Ectodermal cell (in vitro differentiated cells): ENCODE results near the gene TASOR2.

Source experiments
- H3K27ac ChIP-seq: 2 replicates; pipeline ENCODE4 v1.7.0; 2013; ENCODE audit warnings: mild to moderate bottlenecking, low read depth, low read length; ENCODE audit not compliant: insufficient read depth, poor library complexity, severe bottlenecking
- H3K27me3 ChIP-seq: 2 replicates; pipeline ENCODE4 v1.7.0; 2013; ENCODE audit warnings: mild to moderate bottlenecking, low read length; ENCODE audit not compliant: insufficient read depth, control insufficient read depth, poor library complexity, severe bottlenecking
- H3K36me3 ChIP-seq: one replicate; pipeline ENCODE4 v1.7.0; 2013; ENCODE audit warnings: low read length; ENCODE audit not compliant: control insufficient read depth, insufficient read depth
- H3K4me1 ChIP-seq: one replicate; pipeline ENCODE4 v1.7.0; 2013; ENCODE audit warnings: low read length; ENCODE audit not compliant: control insufficient read depth, insufficient read depth
- H3K4me3 ChIP-seq: 2 replicates; pipeline ENCODE4 v1.7.0; 2013; ENCODE audit warnings: low read depth, low read length, control low read depth; ENCODE audit not compliant: insufficient read depth
- H3K9me3 ChIP-seq: 2 replicates; pipeline ENCODE4 v1.7.0; 2013; ENCODE audit warnings: mild to moderate bottlenecking, low read length, moderate library complexity; ENCODE audit not compliant: control insufficient read depth
- WGBS, 2 experiments: methylation state at CpG; one replicate each; pipeline ENCODE4 v1.1.7; 2013; ENCODE audit warnings: missing lambda C conversion rate in 2 of 2; 5-methylcytosine and 5-hydroxymethylcytosine counted together

TASOR2 gene

DNA sequence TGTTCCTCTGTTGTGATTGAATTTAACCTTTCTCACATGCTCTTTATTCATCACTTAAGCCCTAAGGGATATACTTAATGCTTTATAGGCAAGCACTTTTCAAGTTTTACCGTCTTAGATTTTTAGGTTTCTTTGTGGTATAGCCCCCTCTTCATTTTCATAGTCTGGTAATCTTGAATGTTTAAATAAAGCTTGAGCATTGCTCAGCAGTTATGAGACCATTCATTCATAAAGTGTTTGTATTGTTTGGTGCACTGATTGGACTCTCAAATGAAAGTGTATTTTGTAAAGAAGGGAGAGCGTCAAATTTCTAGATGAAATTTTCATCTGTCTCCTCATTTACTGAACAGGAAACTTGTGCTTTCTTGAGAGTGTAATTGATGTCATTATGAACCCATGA lies 25.2 kb downstream of the TASOR2 start:
- WGBS, 2 experiments = 66 to 97% methylated on average over 2 of the region's 2 CpGs
- H3K36me3 ChIP-seq = no peaks in the 10 kb centered on the region
- H3K9me3 ChIP-seq = no peaks in the 10 kb centered on the region
- H3K27ac ChIP-seq = no peak overlapping the region
- no peak overlapping the region for H3K4me3 ChIP-seq
- H3K27me3 ChIP-seq = no peaks in the 10 kb centered on the region
- H3K4me1 ChIP-seq = no peaks in the 10 kb centered on the region

DNA sequence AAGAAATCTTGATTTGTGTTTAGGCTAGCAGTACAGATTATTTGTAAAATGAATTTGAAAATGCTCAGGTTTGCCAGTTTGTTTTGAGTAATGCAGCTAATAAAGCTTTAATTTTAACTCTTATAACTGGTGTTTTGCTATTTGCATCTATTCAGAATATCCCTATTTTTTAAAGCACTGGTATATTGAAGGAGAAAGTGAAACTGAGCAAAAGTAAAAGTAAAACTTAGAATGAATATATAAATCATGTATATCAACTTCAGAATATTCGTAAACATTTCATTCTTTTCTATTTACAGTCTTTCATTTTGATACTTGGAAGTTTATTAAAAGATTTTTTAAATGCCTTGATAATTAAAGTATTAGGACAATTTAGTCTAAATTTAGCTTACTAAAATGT lies 26.2 kb downstream of the TASOR2 start:
- H3K36me3 ChIP-seq = no peaks in the 10 kb centered on the region
- H3K27ac ChIP-seq = no peak overlapping the region
- no peaks in the 10 kb centered on the region for H3K4me1 ChIP-seq
- no CpG with 5 or more reads among the region's 1 CpG for WGBS, 2 experiments
- no peak overlapping the region for H3K4me3 ChIP-seq
- no peaks in the 10 kb centered on the region for H3K9me3 ChIP-seq
- H3K27me3 ChIP-seq = no peaks in the 10 kb centered on the region

DNA sequence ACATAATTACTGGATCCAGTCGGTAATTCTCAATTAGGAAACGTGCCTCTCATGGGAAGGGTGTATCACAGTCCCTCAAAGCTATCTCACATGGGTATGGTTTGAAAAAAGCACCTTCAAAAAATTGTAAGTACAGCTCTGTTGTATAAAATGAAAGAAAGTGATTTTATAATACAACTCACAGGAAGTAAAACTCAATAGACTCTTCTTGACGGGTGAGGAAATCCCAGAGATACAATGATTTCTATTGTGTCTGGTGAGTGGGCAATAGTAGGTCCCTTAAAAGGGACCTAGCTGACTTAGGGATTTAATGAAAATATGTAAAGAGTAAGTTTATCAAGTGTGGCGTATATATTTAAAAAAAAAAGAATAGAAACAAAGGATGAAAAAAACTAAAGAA lies 27.0 kb downstream of the TASOR2 start:
- 86 to 90% methylated on average over 4 of the region's 4 CpGs for WGBS, 2 experiments
- Histone ChIP-seq H3K4me3 (no peak overlapping the region), H3K4me1 (no peaks in the 10 kb centered on the region), H3K9me3 (no peaks in the 10 kb centered on the region), H3K27ac (no peak overlapping the region), H3K27me3 (no peaks in the 10 kb centered on the region), H3K36me3 (no peaks in the 10 kb centered on the region)

DNA sequence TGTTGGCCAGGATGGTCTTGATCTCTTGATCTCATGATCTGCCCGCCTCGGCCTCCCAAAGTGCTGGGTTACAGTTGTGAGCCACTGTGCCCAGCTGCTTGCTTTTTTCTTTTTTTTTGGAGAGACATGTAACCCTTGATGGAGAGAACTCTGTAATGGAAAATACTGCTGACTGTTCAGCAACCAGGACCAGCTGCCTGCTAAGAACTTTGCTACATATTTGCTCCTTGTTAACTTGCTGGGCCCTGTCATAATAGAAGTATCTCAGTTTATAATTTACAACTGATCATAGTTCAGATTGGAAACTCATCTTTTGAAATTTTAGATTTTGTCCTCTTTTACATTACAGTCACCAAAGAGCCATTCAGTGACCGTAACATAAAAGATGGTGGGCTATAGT lies 34.9 kb downstream of the TASOR2 start:
- H3K36me3 ChIP-seq = no peaks in the 10 kb centered on the region
- no peak overlapping the region for H3K27ac ChIP-seq
- H3K27me3 ChIP-seq = no peaks in the 10 kb centered on the region
- 93 to 95% methylated on average over 3 of the region's 3 CpGs for WGBS, 2 experiments
- no peak overlapping the region for H3K4me3 ChIP-seq
- H3K4me1 ChIP-seq = no peaks in the 10 kb centered on the region
- H3K9me3 ChIP-seq = no peaks in the 10 kb centered on the region

DNA sequence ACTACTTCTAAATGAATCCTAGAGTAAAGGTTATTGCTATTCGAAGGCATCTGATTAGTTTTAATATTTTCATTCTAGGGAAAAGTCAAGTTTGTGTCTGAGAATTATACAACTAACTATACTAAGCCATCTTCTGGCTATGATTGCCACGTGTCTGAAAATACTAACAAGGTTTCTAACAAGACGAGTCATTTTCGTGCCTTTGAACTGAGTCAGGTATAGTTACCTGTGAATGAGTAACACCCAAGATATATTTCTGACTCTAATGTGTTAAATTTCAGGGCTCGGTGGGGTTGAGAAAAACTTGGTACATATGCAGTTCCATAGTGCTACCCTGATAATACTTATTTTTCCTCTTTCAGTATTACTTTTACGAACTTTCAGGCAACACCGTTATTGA lies 35.5 kb downstream of the TASOR2 start:
- WGBS, 2 experiments = 92 to 99% methylated on average over 6 of the region's 7 CpGs
- no peaks in the 10 kb centered on the region for H3K36me3 ChIP-seq
- no peak overlapping the region for H3K27ac ChIP-seq
- H3K4me3 ChIP-seq = no peak overlapping the region
- H3K9me3 ChIP-seq = no peaks in the 10 kb centered on the region
- no peaks in the 10 kb centered on the region for H3K4me1 ChIP-seq
- no peaks in the 10 kb centered on the region for H3K27me3 ChIP-seq

DNA sequence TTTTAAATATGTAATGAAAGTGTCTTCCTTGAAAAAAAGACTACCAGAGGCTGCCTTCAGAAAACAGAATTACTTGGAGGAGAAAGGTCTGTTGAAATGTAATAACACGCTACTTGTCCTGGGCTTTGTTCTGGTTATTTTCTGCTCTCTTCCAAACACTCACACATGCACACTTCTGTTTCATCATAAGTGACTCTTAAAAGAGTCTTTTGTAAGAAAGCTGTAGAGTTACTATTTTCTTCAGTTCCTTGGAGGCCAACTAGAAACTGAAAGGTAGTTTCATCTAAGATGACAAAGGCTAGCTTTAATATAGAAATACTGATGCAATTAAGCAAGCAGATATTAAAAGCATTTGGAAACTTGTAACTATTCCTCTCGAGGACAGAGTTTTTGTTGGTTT lies 39.1 kb downstream of the TASOR2 start:
- Histone ChIP-seq H3K36me3 (no peaks in the 10 kb centered on the region), H3K4me1 (no peaks in the 10 kb centered on the region), H3K4me3 (no peak overlapping the region), H3K27me3 (no peaks in the 10 kb centered on the region), H3K9me3 (no peaks in the 10 kb centered on the region), H3K27ac (no peak overlapping the region)
- 91 to 100% methylated on average over 1 to 2 of the region's 2 CpGs for WGBS, 2 experiments

DNA sequence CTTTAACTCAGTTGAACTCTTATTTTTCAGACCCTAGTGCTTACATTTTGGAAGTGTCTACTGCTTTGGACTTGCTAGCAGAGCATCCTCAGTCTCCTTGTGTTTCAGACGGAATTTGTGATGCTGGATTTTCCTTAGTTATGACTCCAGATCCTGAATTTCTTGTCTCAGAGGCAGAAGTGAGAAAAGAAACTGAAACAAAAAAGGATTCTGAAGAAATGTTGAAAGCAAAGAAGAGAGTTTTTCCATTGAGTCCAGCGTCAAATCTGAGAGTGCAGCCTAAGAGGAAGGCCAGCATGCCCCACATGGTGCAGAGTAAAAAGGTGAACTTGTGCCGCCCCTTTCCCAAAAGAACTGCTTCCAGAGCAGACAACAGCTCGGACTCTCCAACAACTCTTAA lies 46.1 kb downstream of the TASOR2 start:
- WGBS, 2 experiments = 94 to 97% methylated on average over 4 of the region's 4 CpGs
- Histone ChIP-seq H3K4me1 (no peaks in the 10 kb centered on the region), H3K36me3 (peaks cover 14% of the 10 kb centered on the region), H3K27ac (no peak overlapping the region), H3K4me3 (no peak overlapping the region), H3K9me3 (no peaks in the 10 kb centered on the region), H3K27me3 (no peaks in the 10 kb centered on the region)

DNA sequence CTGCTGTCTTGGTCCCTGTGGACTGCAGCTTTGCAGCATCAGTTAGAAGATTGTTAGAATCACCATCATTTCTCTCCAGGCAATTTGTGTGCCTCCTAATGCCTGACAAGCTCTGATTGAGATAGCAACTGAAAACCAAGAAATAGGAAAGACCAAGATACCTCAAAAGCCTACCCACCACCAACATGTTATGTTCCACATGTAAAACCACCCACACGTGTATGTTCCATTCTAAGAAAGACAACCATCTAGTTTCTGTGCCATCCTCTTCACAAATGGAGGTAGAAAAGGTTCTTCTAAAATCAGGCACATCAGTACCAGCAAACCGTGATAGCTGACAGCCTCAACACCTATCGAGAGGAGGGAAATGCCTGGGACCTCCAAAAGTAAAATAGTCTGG lies 46.9 kb downstream of the TASOR2 start:
- Histone ChIP-seq H3K9me3 (no peaks in the 10 kb centered on the region), H3K4me3 (no peak overlapping the region), H3K27ac (no peak overlapping the region), H3K4me1 (no peaks in the 10 kb centered on the region), H3K27me3 (no peaks in the 10 kb centered on the region), H3K36me3 (peaks cover 14% of the 10 kb centered on the region)
- WGBS, 2 experiments = 92 to 96% methylated on average over 2 of the region's 3 CpGs

DNA sequence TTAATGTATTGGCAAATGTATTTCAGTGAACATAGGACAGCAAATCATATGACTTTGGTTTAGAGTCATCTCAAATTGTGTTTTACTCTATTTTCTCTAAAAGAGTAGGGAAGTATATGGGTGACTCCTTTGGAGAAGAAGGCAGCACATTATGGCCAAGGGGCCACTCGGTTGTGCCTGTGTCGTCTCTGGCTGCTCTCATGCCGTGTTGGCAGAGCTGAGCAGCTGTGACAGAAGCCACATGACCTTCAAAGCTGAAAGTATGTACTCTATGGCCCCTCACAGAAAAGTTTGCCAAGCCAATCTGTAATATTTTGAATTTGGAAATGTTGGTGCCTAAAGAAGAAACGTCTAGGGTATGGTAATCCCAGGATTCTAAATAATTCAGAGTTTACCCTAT lies 47.5 kb downstream of the TASOR2 start:
- peaks cover 14% of the 10 kb centered on the region for H3K36me3 ChIP-seq

More for the DNA sequence above, 47.5 kb downstream of the TASOR2 start:
- Histone ChIP-seq H3K27ac (no peak overlapping the region), H3K9me3 (no peaks in the 10 kb centered on the region), H3K4me1 (no peaks in the 10 kb centered on the region), H3K27me3 (no peaks in the 10 kb centered on the region), H3K4me3 (no peak overlapping the region)
- WGBS, 2 experiments = 86 to 93% methylated on average over 4 of the region's 4 CpGs
